GM12801 (cell line): Measurements from ENCODE around the gene SIGLEC10.

ENCODE experiments used
- TF ChIP-seq, protein P1 (sequence below): IDR thresholded peaks from one replicate; pipeline ENCODE4 v1.5.1; 2011; ENCODE audit warnings: control low read depth; ENCODE audit not compliant: insufficient read length; ENCODE audit errors: extremely low read depth

Gene SIGLEC10

DNA sequence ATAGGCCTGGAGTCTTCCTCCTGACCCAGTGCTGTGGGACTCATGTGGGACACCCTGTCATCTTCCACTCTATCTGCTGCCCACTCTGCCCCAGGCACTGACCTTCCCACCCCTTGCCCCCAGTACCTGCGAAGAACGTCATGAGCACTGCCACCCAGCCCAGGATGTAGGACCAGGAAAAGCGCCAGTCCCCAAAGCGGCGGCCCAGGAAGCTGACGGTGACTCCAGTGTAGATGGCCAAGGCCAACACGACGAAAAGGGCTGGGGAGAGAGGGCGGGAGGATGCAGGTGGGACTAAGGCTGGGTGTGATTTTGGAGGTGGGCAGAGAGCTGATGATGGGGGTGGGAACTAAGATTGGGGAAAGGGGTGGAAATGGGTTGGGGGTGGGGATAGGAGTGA, 37.1 kb downstream of the SIGLEC10 start:
- TF ChIP-seq, protein P1, sequence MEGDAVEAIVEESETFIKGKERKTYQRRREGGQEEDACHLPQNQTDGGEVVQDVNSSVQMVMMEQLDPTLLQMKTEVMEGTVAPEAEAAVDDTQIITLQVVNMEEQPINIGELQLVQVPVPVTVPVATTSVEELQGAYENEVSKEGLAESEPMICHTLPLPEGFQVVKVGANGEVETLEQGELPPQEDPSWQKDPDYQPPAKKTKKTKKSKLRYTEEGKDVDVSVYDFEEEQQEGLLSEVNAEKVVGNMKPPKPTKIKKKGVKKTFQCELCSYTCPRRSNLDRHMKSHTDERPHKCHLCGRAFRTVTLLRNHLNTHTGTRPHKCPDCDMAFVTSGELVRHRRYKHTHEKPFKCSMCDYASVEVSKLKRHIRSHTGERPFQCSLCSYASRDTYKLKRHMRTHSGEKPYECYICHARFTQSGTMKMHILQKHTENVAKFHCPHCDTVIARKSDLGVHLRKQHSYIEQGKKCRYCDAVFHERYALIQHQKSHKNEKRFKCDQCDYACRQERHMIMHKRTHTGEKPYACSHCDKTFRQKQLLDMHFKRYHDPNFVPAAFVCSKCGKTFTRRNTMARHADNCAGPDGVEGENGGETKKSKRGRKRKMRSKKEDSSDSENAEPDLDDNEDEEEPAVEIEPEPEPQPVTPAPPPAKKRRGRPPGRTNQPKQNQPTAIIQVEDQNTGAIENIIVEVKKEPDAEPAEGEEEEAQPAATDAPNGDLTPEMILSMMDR, result no peak

DNA sequence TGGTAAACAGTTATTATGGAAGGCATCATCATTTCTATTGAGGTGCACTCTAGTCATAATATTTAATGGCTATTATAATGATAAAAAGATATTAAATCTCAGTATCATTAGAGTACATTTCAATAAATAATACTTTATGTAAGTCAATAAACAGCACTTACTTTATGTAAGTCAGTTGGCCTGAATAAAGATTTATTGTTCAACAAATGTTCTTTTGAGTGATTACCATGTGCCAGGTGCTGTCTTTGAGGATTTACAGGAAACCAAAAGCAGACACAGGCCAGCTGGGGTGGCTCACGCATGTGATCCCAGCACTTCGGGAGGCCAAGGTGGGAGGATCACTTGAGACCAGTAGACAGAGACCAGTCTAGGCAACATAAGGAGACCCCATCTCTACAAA, 40.0 kb downstream of the SIGLEC10 start:
- TF ChIP-seq, protein P1, result no peak

DNA sequence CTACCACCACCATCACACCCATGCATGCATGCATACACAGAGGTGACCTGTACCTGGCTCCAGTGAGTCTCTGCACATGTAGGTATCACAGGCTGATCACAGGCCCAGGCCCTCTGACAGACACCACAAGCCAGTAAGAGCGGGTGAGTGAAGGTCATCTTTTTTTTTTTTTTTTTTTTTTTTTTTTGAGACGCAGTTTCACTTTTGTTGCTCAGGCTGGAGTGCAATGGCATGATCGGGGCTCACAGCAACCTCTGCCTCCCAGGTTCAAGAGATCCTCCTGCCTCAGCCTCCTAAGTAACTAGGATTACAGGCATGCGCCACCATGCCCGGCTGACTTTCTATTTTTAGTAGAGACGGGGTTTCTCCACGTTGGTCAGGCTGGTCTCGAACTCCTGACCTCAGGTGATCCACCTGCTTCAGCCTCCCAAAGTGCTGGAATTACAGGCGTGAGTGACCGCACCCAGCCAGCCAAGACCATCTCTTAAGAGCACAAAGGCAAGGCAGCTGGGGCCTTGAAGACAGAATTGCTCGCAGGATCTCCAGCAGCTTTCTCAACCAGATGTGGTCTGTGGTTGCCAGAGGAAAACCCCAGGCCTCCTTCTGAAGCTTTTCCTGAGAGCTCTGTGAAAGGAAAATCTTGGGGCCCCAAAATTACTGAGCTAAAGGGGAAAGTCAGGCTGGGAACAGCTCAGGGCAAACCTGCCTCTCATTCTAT, 41.8 kb downstream of the SIGLEC10 start:
- TF ChIP-seq, protein P1, result no peak

DNA sequence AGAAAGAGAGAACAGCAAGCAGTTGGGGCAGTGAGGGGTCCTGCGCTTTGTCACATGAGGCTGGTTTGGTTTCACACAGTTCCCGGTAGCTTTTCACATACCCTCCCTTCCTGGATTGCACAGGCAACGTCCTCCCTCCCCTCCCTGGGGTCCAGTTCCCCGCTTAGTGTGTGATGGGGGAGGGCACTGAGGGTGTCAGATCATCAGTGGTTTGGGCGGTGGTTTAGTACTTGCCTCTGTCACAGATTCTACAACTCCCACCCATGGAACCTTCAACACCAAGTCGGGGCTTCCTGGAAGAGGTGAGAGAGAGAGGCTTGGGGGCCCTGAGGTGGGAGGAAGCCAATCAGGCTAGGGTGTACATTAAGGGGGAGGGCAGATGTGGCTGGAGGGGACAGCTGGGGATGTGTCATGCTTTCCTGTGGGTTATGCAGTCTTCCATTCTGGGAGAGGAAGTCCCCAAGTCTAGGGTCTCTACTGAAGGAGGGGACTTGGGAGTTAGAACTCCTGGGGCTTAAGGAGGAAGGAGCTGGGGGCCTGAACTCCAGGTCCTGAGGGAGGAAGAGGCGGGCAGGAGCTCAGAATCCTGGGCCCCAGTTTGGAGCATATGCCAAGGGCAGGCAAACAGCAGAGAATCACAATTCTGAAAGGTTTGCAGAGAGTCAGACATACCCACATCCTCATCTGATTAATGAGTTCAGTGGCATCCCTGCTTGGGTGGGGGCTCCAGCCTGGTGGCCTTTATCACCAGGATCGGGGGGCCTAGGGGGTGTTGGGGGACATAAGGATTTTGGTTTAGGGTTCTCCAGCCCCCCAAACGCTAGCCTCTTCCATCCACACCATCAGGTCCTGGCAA, 44.6 kb downstream of the SIGLEC10 start, which contains the start of gene NKG7:
Gene NKG7 (minus strand): TSS at position 6 of the 856 bp plus-strand sequence. CDS start 119 bp downstream, outside the sequence.
- TF ChIP-seq, protein P1, result no peak

DNA sequence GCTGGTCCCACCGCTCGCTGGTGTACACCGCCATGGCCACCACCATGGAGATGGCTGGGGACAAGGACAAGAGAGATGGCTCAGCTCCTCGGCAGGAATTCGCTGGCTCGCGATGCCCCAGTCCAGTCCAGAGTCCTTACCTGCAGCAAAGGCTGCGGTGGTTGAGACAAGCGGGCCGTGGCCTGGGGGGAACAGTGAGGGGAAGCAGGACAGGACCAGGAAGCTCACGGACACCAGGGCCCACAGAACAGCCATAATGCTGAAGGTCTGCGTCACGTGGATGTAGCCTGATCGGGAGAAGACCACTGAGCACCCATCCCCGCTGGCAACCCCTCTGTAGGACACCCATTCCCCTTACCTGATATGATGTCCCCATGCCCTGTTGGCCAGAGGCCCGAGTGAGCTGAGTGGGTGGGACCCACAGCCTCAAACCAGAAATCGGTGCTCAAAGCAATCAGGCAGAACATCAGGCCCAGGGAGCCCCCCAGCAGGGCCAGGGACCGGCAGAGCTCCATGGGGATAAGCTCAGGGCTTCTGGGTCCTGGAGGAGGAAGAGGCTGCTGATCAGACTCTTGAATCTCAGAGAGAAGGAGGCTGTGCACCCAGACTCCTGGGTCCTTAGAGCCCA, 45.3 kb downstream of the SIGLEC10 start:
- TF ChIP-seq, protein P1, result no peak

DNA sequence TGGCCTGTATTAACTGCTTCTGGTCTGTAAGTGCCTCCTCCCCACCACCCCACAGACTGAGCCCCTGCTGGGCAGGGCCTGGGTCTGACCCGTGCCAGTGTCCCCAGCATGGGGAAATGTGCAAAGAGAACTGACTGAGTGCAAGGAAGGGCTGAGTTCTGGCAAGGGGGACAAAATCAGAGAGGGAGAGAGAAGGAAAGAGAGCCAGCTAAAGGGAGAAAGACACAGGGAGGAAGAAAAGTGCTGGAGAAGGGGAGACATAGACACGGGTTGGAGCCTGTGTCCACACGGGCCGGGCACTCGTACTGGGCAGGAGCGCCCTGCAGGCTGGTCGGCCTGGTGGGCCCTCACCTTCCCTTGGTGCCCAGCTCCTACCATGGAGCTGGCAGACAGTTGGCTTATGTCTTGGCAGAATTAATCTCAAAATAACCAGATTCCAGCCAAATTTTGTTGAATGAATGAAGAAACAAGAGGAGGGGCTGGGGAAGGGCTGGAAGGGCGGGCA, 46.2 kb downstream of the SIGLEC10 start:
- TF ChIP-seq, protein P1, result no peak

DNA sequence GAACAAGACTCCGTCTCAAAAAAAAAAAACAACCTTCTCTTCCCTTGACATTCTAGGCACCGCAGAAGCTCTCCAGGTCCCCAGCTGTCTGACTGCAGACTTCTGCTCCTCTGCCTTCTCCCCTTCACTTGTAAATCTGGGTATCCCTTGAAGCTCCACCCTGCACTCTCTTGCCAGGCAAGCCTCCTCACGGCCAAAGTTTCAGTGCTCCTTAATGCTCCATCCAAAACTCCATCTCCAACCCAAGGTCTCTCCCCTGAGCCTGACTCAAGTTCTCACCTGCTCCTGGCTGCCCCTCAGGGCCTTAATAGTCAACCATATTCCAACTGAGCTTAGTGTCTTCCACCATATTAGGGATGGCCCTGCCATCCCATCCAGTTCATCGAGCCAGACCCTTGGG, 47.2 kb downstream of the SIGLEC10 start:
- TF ChIP-seq, protein P1, result no peak
